Endothelial cell of umbilical vein (primary cell): Measurements from ENCODE around the gene SMTNL1. TPM values are rescaled to one million over a fixed set of nuclear protein-coding genes. Genes with fewer than 3 reads are reported as not detected.

Experiments used
- BruUV-seq: library from RNA; stranded (reverse); fragments of 400-500 nt; replicated peaks from 2 replicates; lab custom pipeline; 2021; lab: Mats Ljungman, UMichigan
- CTCF ChIA-PET: fragments of 300-600, 350-600 bp; sonication (Branson Sonifier 250); formaldehyde crosslinking; loops from one replicate; lab custom pipeline; 2021; ENCODE audit warnings: antibody characterized with exemption, inconsistent platforms; lab: Charles Lee
- POLR2A ChIA-PET: fragments of 300-600, 350-600 bp; sonication (Branson Sonifier 250); formaldehyde crosslinking; loops from one replicate; lab custom pipeline; 2021; ENCODE audit warnings: antibody characterized with exemption, inconsistent platforms; lab: Charles Lee
- DNase-seq: peaks from one replicate; pipeline ENCODE4 v3.0.0-alpha.2; 2011; ENCODE audit warnings: low read depth, low spot score
- FAIRE-seq: peaks from 2 replicates; lab custom pipeline; 2011; peaks lifted over from hg19 to GRCh38; lab: Jason Lieb, UNC
- H2AFZ ChIP-seq: 2 replicates; pipeline ENCODE4 v1.6.0; 2012; ENCODE audit warnings: low read depth, low read length, control low read depth, inconsistent platforms
- H3K27ac ChIP-seq: 2 replicates; pipeline ENCODE4 v1.5.1; 2011; ENCODE audit warnings: low read depth, mild to moderate bottlenecking, control low read depth, low read length, moderate library complexity; ENCODE audit not compliant: insufficient read depth
- H3K27me3 ChIP-seq, 2 experiments: 2 replicates each; pipeline versions ENCODE4 v1.6.0 to v1.6.1; 2011; ENCODE audit warnings: low read length in 2 of 2, mixed read lengths in 1 of 2; ENCODE audit not compliant: control insufficient read depth in 2 of 2, insufficient read depth in 2 of 2
- H3K36me3 ChIP-seq, 2 experiments: 2 replicates in 1 of 2; 3 replicates in 1 of 2; pipeline ENCODE4 v1.5.1; 2011; ENCODE audit warnings: low read length in 2 of 2, mild to moderate bottlenecking in 1 of 2, moderate library complexity in 1 of 2; ENCODE audit not compliant: control insufficient read depth in 2 of 2, insufficient read depth in 2 of 2; ENCODE audit errors: extremely low read depth in 1 of 2
- H3K4me1 ChIP-seq: 3 replicates; pipeline ENCODE4 v1.5.1; 2011; ENCODE audit warnings: mild to moderate bottlenecking, low read length; ENCODE audit not compliant: control insufficient read depth, insufficient read depth; ENCODE audit errors: extremely low read depth
- H3K4me2 ChIP-seq: 2 replicates; pipeline ENCODE4 v1.6.1; 2011; ENCODE audit warnings: low read length, control low read depth, mixed read lengths; ENCODE audit not compliant: insufficient read depth
- H3K4me3 ChIP-seq, 3 experiments: fragments of 200-600 bp in 1 of 3; sonication (generic), shearing (Covaris generic) in 1 of 3; replicated peaks in 1 of 3; 2 replicates each; pipeline ENCODE4 v1.5.1; 2011 to 2016; ENCODE audit warnings: control low read depth in 3 of 3, low read length in 3 of 3, mild to moderate bottlenecking in 2 of 3, inconsistent platforms in 1 of 3, low read depth in 1 of 3, moderate library complexity in 1 of 3; ENCODE audit not compliant: insufficient read depth in 1 of 3
- H3K79me2 ChIP-seq: 2 replicates; pipeline ENCODE4 v1.6.0; 2012; ENCODE audit warnings: low read length, inconsistent platforms; ENCODE audit not compliant: control insufficient read depth, insufficient read depth
- H3K9ac ChIP-seq: replicated peaks from 2 replicates; pipeline ENCODE3; 2011; ENCODE audit warnings: low read length, control low read depth; ENCODE audit not compliant: insufficient read depth; ENCODE audit errors: extremely low read depth
- H3K9me1 ChIP-seq: replicated peaks from 3 replicates; pipeline ENCODE4 v1.6.0; 2011; ENCODE audit warnings: mild to moderate bottlenecking, low read length; ENCODE audit not compliant: control insufficient read depth, insufficient read depth; ENCODE audit errors: extremely low read depth
- H3K9me3 ChIP-seq: replicated peaks from 2 replicates; pipeline ENCODE4 v1.5.1; 2012; ENCODE audit warnings: low read length, inconsistent platforms; ENCODE audit not compliant: control insufficient read depth, insufficient read depth
- H4K20me1 ChIP-seq: replicated peaks from 2 replicates; pipeline ENCODE3; 2011; ENCODE audit warnings: mild to moderate bottlenecking, low read length; ENCODE audit not compliant: control insufficient read depth, insufficient read depth; ENCODE audit errors: extremely low read depth
- CTCF ChIP-seq, 2 donors: IDR thresholded peaks; 1 replicate in 1 of 2; 2 replicates in 1 of 2; pipeline ENCODE4 v1.5.1; 2011; ENCODE audit warnings: low read length in 2 of 2, mild to moderate bottlenecking in 2 of 2, moderate library complexity in 2 of 2, control low read depth in 1 of 2, inconsistent platforms in 1 of 2, low read depth in 1 of 2; ENCODE audit not compliant: insufficient read depth in 1 of 2; ENCODE audit errors: extremely low read depth in 1 of 2
- EZH2 ChIP-seq: IDR thresholded peaks from 2 replicates; pipeline ENCODE4 v1.6.1; 2012; ENCODE audit warnings: borderline replicate concordance, low read depth, mild to moderate bottlenecking, moderate library complexity, low read length, inconsistent platforms; ENCODE audit not compliant: severe bottlenecking
- FOS ChIP-seq: IDR thresholded peaks from 2 replicates; pipeline ENCODE4 v1.6.1; 2011; ENCODE audit warnings: mild to moderate bottlenecking, low read length, moderate library complexity, borderline replicate concordance; ENCODE audit not compliant: insufficient read depth
- GATA2 ChIP-seq: IDR thresholded peaks from 2 replicates; pipeline ENCODE4 v1.7.0; 2011; ENCODE audit warnings: low read depth, mild to moderate bottlenecking, moderate library complexity, mixed read lengths, low read length; ENCODE audit not compliant: insufficient read length, insufficient read depth
- JUN ChIP-seq: IDR thresholded peaks from 2 replicates; pipeline ENCODE4 v1.6.1; 2011; ENCODE audit warnings: borderline replicate concordance, low read depth; ENCODE audit not compliant: insufficient read length, insufficient read depth
- MAX ChIP-seq: IDR thresholded peaks from 2 replicates; pipeline ENCODE4 v1.6.1; 2011; ENCODE audit not compliant: insufficient read depth, insufficient read length
- MYC ChIP-seq: IDR thresholded peaks from one replicate; pipeline ENCODE4 v1.6.1; 2011; ENCODE audit warnings: mild to moderate bottlenecking, low read depth, low read length
- POLR2A ChIP-seq: IDR thresholded peaks from 2 replicates; pipeline ENCODE4 v1.6.1; 2012; ENCODE audit warnings: low read depth, mild to moderate bottlenecking, control low read depth, low read length
- POLR2AphosphoS5 ChIP-seq: IDR thresholded peaks from 2 replicates; pipeline ENCODE4 v1.6.1; 2012; ENCODE audit warnings: low read depth, mild to moderate bottlenecking, control low read depth, low read length, moderate library complexity; ENCODE audit not compliant: insufficient read depth
- dilution Hi-C: fragments of 300-500 bp; cut with MboI; formaldehyde crosslinking; loops from one replicate; pipeline ENCODE4 v1.15.0; 2019; ENCODE audit warnings: low sequenced_read_pairs; ENCODE audit not compliant: extremely low pct_ligation_motif_present
- intact Hi-C: fragments of 100-400 bp; cut with micrococcal nuclease; formaldehyde crosslinking; loops from one replicate; pipeline ENCODE4 v1.10.0; 2022
- polyA plus RNA-seq, 4 experiments: library from polyadenylated mRNA; depleted of rRNA in 3 of 4; stranded (reverse) in 3 of 4; unstranded in 1 of 4; fragments of >200 nt; gene quantifications; 2 replicates each; pipeline versions ENCODE4 v1.2.1 to v1.2.3, GENCODE V29; 2011 to 2012; ENCODE audit warnings: missing spikeins in 1 of 4
- total RNA-seq: library from RNA; stranded (reverse); gene quantifications from 2 replicates; pipeline ENCODE4 v1.2.3, GENCODE V29; 2021

SMTNL1 gene
- total and polyA plus RNA-seq, 2 donors (not counting 3 experiments of a cell fraction or from before 2014, with no cell fraction given): not detected

- no peak overlapping the region for H3K4me3 ChIP-seq
- ChIA-PET CTCF (no interaction called here), POLR2A (no interaction called here)
- no peaks in the 10 kb centered on the region for H3K36me3 ChIP-seq
- H3K9me1 ChIP-seq: no peaks in the 10 kb centered on the region
- no peaks in the 10 kb centered on the region for H3K79me2 ChIP-seq
- no peaks in the 10 kb centered on the region for H4K20me1 ChIP-seq
- no peak overlapping the region for H2AFZ ChIP-seq
- H3K4me2 ChIP-seq: no peak overlapping the region
- H3K27ac ChIP-seq: no peak overlapping the region
- BruUV-seq: no TSS peak
- H3K9ac ChIP-seq: no peak overlapping the region
- no peaks in the 10 kb centered on the region for H3K9me3 ChIP-seq
- DNase-seq (no peak), FAIRE-seq (no peak)
- no peak for TF ChIP-seq FOS
- no peak for TF ChIP-seq MAX
- TF ChIP-seq CTCF (IDR thresholded peaks at IDR 0.05; ENCODE audit: extremely low read depth in 1 of 2, insufficient read depth in 1 of 2, low read depth in 1 of 2, low read length in 2 of 2): no peak
- TF ChIP-seq MYC: no peak
- TF ChIP-seq GATA2: no peak
- TF ChIP-seq JUN: no peak
- no peak for TF ChIP-seq POLR2AphosphoS5
- TF ChIP-seq EZH2: no peak
- TF ChIP-seq POLR2A: no peak
- intact Hi-C loops (no loop called here), dilution Hi-C loops (no loop called here)
- H3K27me3 ChIP-seq: peaks cover 4 to 5% of the 10 kb centered on the region in 2 experiments
- no peaks in the 10 kb centered on the region for H3K4me1 ChIP-seq
These were observed 36.7 kb downstream of the SMTNL1 start for GRCh38 chr11:57574061-57574460.
